GM18502 (cell line): ENCODE results near the gene PRB2.
"Not testable (repeated sequence)": the region's sequence is repeated elsewhere in the genome, so short reads cannot be mapped to it uniquely, and the experiment has no call there.

Experiments used
- ATAC-seq: cut with Tn5 transposase; IDR thresholded peaks from one replicate; pipeline ENCODE4 v1.9.1; 2021; ENCODE audit warnings: mild to moderate bottlenecking; ENCODE audit not compliant: unreplicated experiment, poor library complexity

The PRB2 gene

GRCh38 chr12:11395467-11395866 lies at the start of gene PRB2:
PRB2 (minus strand) TSS chr12:11395567; CDS start chr12:11395529, 38 bp downstream.
- not testable (repeated sequence) for ATAC-seq

DNA sequence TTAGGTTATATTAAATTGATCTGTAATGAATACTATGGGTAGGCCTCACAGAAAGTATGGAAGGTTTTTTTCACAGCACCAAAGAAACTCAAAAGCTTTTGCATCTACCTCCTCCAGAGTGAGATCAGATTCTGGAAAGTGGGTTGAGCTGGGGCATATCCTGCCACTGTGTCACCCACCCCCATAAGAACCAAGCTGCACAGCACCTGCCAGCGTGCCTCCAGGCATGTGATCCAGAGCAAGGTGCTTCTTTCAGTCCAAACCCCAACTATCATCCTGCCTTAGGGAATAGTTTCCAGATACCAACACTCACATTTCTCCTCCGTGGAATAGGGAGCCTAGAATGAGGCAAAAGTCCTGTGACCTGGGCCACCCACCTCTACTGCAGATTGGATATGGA lies 42.6 kb upstream of the PRB2 start:
- no peak for ATAC-seq

DNA sequence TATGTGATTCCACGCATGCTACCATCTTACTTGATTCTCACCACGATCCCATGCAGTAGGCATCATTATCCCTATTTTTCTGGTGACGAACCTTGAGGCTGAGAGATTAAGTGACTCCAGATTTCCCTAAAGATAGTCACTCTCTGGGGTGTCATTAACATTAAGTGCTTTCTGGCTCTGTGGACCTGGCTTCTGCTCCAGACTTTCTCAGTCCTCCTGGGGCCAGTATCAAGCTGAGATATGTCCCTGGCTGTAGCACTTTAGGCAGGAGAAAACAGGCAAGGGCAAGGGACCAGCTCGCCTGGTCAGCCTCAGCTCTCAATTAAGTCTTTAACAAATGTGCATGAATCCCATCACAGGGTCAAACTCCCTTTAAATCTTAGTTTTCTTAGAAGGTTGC lies 38.3 kb upstream of the PRB2 start:
- no peak for ATAC-seq

DNA sequence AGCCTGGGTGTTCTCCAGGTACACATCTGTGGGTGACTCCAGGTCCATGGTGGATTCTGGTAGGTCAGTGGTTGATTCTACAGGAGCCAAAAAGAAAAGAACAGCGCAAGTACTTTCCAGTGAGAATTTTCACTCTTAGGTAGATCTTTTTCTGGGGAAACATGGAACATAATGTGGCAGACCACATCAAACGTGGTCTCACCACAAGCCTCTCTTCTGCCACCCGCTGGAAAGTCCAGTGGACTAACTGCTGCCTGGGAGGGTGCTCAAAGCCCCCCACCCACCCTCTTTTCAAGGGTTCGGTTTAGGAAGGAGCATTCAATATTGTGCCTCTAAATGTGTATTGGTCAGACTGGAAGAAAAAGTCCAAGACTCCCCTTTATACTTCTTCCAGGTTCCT lies 36.1 kb upstream of the PRB2 start:
- ATAC-seq: no peak

DNA sequence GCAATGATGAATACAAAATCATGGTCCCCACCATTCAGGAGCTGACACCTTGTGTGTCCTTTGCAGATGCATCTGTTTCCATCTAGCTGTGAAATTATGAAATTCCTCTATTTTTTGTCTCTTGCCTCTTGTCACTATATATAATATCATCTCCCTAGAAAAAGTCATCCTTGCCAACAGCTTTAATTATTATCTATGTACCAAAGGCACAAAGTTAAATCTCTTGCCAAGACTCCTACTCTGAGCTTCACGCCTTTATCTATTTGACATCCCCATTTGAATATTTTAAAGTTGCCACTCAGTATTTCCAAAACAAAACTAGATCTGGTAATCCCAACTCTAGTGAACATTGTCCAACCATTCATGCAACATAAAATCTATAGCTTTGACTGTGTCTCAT lies 32.0 kb upstream of the PRB2 start:
- no peak for ATAC-seq

DNA sequence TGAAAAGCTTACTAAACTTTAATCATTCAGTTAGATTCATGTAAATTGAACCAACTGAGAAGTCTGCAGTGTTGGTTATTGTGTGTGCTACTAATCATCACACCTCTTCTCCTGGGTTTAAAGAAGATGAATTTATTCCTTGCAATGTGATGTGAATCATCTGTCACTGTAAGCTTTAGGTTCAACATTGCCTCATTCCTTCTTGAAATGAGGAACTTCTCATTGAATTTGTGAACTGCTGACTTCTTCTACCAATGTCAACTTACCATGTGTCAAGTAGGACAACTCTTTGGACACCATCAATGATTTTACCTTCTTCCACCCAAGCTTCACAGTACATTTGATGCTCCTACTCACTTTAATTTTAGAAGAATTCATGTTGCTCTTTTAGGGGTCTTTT lies 17.4 kb upstream of the PRB2 start:
- no peak for ATAC-seq

GRCh38 chr12:11408096-11408495 lies 12.7 kb upstream of the PRB2 start:
- ATAC-seq: no peak

- no peak for ATAC-seq
Observed at GRCh38 chr12:11397366-11397765, 2.0 kb upstream of the PRB2 start.

GRCh38 chr12:11391456-11391855 lies 3.9 kb downstream of the PRB2 start:
- ATAC-seq: not testable (repeated sequence)

GRCh38 chr12:11377420-11377819 lies 17.9 kb downstream of the PRB2 start:
- not testable (repeated sequence) for ATAC-seq

GRCh38 chr12:11361151-11361550 lies 34.2 kb downstream of the PRB2 start:
- ATAC-seq: no peak

DNA sequence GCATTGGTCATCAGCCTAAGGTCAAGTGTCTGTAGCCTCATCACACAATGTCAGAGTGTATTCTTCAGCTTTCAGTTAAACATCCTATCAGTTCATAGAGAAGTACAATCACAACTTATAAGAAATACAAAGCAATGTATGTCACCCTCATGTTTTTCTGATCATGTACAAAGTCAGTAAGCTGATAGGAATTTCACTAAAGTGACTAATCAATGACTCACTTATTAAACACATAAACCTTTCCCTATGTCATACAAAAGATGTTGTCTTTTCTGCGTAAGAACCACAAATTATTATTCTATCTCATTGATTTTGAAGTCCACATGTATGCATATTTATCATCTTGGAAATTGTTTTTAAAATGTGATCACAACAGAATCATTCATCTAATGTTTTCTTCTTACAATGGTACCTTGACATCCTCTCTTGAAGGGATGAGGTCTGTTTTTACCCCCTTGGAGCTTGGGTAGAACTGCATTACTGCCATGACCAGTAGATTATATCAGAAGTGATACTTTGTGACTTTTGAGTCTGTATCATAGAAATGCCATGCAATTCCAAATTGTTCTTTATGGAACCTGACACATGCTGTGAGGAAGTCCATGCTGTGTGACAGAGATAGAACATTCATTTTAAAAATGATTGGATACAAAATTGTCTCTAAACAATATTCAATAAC lies 35.0 kb downstream of the PRB2 start:
- ATAC-seq: not testable (repeated sequence)

DNA sequence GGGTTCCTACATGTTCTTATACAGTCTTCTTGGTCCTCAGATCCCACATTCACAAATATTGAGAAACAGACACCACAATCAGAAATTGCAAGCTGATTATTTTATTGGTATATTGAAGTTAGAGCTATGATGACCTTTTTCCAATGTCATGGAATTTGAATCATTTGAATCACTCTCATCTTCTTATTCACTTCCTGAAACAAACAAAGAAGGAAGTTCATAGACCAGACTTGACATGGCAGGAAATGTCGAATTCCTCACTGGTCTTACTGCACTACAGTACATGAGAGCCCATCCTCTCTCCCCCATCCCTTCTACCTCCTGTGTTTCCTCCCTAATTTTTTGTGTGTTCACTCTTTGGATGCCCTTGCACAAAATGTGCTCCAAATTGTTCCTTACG lies 43.6 kb downstream of the PRB2 start:
- ATAC-seq: not testable (repeated sequence)

DNA sequence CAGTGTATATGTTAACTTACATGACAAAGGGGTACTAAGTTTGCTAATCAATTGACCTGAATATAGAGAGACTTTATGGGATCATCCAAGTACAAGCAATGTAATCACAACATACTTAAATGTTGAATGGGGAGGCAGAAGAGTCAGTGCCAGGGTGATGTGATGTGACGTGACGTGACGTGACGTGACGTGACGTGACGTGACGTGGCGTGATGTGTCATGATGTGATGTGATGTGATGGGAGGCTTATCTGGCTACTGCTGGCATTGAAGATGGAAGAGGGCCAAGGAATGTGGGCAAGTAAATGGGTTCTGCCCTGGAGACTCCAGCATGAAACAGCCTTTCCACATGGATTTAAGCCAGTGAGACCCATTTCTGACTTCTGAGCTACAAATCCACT lies 46.9 kb downstream of the PRB2 start:
- no peak for ATAC-seq

GRCh38 chr12:11347810-11348209 lies 47.6 kb downstream of the PRB2 start:
- no peak for ATAC-seq

DNA sequence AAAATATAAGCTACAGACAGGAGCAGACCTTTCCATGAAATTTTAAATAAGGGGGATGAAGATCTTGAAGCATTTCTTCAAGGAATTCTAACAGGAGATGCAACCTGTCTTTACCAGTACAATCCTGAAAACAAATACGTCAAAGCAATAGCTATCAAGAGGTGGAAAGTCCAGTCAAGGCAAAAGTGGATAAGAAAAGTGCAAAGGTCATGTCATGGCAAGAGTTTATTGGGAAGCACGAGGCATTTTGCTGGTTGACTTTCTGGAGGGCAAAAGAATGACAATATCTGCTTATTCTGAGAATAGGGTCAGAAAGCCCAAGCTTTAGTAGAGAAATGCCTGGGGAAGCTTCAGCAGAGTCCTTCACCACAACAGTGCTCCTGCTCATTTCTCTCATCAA lies 50.9 kb downstream of the PRB2 start:
- ATAC-seq: no peak
